ENCODE results near the gene ZNF689.

- TF ChIP-seq CTCF (conservative IDR thresholded peaks at IDR 0.05 in 1 of 2, IDR thresholded peaks at IDR 0.05 in 1 of 2; ENCODE audit: extremely low read depth in 1 of 2, insufficient read depth in 1 of 2, low read depth in 1 of 2, low read length in 2 of 2) (no peak), EZH2 (IDR thresholded peaks at IDR 0.05; ENCODE audit: borderline replicate concordance, low read length) (no peak)
These were observed 48.9 kb downstream of the ZNF689 start for GRCh38 chr16:30561089-30561816.
